GM12874 (cell line): ENCODE data around the gene NRL.

Experiments
- TF ChIP-seq, protein P1 (sequence below): IDR thresholded peaks from 2 replicates; pipeline ENCODE4 v1.5.1; 2011; ENCODE audit warnings: low read depth, mild to moderate bottlenecking, control low read depth, low read length, moderate library complexity; ENCODE audit not compliant: insufficient read depth

NRL gene

DNA sequence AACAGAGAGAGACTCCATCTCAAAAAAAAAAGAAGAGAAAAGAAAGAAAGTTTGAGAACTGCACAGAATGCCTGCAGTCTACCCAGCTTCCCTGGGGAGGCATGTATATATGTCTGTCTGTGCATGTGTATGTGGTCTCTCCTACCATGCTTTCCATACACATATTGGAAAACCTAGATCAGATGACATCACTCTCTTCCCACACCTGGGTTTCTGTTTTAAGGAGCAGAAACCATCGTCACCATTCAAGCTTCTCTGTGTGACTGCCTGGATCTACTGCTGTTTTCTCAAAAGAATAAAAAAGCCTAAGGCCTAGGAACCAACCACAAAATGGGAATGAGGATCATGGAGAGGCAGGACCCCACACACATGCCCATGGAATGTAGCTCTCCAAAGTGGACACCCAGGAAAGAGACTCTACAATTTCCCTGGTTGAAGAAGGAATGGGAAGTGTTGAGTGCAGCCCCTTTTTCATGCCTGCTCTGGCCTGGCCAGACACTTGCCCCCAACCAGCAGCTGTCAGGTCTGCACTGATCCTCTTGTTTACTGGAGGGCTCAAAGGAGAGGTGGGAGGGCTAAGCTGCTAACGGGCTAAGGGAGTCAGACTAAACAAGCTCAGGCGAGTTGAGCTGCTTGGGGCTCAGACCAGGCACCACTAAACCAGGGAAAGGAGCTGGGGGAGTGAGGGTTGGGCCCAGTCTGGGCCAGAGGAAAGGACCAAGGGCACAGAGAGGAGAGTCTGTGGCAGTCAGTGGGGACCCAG, 28.4 kb downstream of the NRL start:
- TF ChIP-seq, protein P1, sequence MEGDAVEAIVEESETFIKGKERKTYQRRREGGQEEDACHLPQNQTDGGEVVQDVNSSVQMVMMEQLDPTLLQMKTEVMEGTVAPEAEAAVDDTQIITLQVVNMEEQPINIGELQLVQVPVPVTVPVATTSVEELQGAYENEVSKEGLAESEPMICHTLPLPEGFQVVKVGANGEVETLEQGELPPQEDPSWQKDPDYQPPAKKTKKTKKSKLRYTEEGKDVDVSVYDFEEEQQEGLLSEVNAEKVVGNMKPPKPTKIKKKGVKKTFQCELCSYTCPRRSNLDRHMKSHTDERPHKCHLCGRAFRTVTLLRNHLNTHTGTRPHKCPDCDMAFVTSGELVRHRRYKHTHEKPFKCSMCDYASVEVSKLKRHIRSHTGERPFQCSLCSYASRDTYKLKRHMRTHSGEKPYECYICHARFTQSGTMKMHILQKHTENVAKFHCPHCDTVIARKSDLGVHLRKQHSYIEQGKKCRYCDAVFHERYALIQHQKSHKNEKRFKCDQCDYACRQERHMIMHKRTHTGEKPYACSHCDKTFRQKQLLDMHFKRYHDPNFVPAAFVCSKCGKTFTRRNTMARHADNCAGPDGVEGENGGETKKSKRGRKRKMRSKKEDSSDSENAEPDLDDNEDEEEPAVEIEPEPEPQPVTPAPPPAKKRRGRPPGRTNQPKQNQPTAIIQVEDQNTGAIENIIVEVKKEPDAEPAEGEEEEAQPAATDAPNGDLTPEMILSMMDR, result no peak

DNA sequence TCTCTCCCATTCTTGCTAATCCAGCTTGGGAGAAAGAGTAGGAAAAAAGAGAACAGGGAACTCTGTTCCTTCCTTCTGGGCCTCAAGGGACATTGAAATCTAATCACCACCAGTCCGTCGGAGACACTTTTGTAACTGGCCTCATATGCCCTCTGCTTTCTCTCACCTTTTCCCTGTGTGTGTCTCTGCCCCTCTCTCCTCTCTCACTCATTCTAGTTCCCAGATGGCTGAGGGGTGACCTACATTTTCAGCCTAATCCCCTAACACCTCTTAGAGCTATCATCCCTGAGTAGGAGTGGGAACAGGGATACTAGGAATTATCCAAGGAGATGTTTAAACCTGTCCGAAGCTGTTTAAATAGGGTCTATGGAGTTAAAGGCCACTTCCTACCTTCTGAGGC, 29.5 kb downstream of the NRL start:
- TF ChIP-seq, protein P1, result no peak

DNA sequence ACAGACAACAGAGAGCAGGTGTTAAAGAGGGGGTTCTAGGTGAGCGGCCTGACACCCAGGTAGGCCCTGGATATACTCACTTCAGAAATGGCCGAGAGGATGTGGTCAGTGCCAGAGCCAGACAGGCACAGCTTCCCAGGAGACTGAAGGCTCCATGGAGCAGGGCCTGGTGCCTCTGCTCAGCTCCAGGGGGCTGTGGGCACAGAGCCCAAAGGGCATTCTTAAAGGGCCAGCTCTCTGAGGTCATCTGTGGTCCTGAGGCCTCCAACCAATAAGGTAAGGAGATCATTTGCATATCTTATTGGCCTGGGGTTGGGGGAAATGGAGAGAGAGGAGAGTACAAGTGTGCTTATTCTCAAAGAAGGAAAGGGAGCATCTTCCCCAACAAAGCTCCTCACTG, 30.3 kb downstream of the NRL start:
- TF ChIP-seq, protein P1, result no peak

DNA sequence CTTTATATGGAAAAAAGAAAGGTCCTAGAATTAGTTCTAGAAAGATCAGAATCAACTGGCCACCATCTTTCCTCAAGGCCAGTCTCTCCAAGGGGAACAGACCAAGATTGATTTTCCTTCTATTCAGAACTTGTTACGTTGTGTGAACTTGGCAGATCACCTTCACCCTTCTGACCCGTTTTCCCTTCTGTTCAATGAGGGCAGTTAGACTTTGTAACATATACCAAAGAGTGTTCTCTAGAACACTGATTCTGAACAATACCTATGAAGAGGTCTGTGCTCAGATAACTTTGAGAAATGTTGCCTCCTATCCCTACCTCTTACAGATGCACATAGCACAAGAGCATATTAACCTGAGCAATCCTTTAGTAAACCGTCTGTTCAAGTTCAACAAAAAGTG, 31.3 kb downstream of the NRL start:
- TF ChIP-seq, protein P1, result no peak

DNA sequence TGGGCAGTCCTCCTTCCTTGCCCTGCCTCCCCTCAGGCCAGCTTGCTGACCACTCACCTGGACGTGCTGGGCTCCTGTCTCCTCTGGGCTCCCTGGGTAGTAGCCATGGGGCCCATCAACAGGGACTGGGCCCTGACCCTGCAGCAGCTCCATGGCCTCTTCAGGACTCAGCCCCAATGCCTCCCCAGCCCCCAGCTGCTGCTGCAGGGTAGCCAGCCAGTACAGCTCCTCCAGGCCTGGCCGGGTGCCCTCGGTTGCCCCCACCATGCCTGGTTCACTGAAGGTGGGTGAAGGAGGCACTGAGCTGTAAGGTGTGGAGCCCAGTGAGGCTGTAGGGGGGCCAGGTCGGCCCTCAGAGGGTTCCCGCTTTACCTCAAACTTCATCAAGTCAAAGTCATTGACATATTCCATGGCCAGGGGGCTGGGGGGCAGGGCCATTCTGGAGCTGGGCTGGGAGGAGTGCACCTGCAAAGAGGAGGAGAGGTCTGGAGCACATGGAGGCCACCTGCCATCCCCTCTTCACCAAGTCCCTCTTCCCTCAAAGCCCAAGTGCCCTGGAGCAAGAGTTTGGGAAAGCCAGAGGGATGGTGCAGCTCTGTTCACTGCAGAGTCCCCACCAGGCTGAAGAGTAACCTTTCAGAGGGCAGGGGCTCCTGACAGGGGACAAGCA, 32.2 kb downstream of the NRL start:
- TF ChIP-seq, protein P1, result no peak

DNA sequence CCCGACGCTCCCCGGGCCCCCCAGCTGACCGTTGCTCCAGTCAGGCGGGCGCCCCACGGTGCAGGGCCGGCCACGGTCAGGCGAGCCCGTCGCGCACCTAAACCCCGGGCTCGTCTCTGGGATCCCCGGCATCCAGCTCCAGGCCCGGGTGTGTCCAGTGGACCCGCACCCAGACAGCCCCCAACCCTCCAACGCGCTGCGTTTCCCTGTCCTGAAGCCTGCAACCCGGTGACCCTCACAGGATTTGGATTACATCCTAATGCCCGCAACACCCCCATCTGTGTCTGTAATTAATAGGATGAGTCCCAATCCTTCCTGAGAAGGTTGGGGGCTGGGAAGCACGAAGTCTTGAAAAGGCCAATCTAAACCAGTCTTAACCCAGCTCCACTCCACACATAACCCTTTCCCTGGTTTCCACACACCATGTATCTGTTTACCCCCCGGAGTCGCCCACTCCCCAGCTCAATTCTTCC, 33.0 kb downstream of the NRL start:
- TF ChIP-seq, protein P1, result no peak

DNA sequence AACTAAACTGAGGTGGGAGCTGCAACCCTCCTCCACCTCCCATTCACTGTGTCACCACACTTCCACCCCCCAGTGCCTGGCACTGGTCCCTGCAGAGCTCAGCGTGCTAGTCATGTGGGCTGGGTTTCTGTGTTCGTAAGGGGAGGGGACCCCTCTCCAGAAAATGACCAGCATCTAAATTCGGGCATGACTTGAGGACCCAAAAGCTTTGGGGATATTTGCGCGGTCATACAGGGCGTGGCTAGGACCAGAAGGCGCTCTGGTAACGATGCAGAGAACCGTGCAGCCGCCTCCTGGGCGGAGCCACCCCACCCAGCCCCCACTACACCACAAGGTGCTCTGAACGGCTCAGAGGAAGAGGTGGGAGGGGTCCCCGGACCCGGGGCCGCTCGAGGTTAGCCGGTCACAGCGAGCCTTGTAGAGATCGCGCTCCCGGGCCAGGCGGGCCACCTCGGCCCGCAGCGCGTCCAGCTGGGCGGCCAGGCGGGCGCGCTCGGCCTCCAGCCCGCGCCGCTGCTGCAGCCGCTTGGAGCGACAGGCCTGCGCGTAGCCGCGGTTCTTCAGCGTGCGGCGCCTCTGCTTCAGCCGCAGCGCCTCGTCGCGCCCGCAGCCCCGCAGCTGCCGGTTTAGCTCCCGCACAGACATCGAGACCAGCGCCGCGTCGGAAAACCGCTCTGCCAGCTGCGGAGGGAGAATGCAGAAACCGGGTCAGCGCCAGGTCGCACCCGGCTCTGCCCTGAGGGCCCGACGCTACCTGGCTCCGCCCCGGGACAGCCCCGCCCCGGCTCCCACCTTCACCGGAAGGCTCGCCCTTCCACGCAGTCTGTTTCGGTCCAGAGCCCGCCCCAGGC, 33.6 kb downstream of the NRL start:
- TF ChIP-seq, protein P1, result no peak
